Measurements from ENCODE around the gene ZP1.
A peak's percentile ranks its signal among the peaks of the same experiment; 100 is the strongest.
"Not testable (repeated sequence)": the region's sequence is repeated elsewhere in the genome, so short reads cannot be mapped to it uniquely, and the experiment has no call there.

The ZP1 gene, protein sequence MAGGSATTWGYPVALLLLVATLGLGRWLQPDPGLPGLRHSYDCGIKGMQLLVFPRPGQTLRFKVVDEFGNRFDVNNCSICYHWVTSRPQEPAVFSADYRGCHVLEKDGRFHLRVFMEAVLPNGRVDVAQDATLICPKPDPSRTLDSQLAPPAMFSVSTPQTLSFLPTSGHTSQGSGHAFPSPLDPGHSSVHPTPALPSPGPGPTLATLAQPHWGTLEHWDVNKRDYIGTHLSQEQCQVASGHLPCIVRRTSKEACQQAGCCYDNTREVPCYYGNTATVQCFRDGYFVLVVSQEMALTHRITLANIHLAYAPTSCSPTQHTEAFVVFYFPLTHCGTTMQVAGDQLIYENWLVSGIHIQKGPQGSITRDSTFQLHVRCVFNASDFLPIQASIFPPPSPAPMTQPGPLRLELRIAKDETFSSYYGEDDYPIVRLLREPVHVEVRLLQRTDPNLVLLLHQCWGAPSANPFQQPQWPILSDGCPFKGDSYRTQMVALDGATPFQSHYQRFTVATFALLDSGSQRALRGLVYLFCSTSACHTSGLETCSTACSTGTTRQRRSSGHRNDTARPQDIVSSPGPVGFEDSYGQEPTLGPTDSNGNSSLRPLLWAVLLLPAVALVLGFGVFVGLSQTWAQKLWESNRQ

DNA sequence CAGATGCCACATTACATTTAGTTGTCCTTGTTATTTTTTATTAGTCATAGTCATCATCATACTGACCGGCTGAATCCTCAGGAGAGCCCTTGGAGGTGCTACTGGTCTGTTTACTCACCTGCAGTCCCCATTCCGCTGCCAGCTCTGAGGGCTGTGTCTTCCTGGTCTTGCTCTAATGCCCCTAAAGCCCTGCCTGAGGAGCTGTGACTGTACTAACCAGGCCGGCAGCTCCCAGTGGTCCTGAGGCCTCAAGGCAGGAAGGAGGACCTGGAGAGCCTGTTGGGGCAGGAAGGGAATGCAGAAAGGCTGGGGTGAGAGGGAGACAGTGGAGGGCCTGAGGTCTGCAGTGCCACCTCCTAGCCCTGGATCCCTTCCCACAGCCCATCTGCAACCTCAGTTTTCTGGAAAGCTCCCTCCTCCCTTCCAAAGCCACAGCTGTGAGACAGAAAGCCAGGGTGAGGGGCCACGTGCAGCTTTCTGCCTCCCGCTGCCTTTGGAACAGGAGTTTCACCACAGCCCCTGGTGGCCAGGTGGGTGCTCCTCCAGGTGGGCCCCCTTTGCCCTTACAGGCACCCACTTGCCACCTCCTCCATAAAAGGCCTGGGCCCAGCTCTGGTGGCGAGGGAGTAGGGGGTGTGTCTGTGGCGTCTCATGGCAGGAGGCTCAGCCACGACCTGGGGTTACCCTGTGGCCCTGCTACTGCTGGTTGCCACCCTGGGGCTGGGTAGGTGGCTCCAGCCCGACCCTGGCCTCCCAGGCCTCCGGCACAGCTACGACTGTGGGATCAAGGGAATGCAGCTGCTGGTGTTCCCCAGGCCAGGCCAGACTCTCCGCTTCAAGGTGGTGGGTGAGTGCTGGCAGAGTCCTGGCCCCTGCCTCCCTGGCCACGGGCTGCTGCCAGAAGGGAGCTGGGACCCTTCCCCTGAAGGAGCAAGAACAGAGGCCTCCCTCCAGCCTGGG is at the start of gene ZP1:
Gene ZP1, plus strand, starts transcription at position 632 of the 960 bp plus-strand sequence. Its CDS starts 20 bp downstream, at position 652.
- no peak for DNase-seq (ENCODE audit: low spot score)
- no peak for FAIRE-seq

DNA sequence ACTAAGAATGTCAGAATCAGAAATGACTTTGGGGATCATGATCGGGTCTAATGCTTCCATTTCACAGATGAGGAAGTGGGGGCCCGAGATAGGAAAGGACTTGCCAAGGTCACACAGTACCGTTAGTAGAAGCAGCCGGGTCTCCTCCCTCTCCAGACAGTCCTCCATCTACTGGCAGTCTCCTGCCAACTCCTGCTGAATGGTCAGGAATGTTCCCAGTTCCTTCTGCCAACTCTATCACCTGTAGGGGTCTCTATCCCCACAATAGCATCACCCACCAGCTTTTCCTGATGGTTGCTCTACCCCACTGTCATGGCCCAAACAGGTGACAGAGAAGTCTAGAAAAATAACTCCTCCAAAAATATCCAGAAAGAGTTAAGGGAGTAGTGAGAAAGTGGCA is 49.3 kb upstream of the ZP1 start:
- FAIRE-seq, result no peak
- no peak for DNase-seq (ENCODE audit: low spot score)

DNA sequence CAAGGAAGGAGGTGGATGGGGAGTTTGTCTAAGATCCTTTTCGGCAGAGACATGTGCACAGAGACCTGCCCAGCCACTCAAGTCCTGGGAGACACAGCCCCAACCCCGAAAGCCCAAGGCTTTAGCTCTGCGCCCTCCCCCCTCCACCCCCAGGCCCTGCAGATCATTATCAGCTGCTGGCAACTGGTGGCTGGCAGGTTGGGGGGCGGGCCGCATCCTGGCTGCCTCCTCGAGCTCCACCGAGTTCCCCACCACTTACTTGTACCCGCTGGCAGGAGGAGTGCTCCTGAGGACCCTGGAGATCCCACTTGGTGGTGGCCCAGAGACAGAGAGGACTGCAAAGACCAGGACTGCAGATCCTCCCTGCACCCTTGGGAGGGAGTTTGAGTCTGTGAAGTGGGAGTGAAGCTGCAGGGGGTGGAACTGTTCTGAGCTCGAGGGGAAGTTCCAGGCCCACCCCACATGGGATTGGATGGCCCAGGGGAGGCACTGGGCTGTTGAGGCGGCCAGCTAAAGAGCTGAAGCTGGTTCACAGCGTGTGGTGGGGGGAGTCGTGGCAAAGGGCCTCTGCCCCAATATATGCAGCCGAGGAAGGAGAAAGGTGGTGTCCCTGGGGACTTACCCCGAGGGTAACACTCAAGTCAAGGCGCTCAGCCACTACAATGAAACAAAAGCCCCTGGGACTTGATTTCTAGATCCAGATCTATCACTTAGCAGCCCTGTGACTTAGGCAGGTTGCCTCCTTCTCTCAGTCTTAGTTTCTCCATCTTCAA is 45.3 kb upstream of the ZP1 start:
- FAIRE-seq, result no peak
- DNase-seq (ENCODE audit: low spot score), result no peak

DNA sequence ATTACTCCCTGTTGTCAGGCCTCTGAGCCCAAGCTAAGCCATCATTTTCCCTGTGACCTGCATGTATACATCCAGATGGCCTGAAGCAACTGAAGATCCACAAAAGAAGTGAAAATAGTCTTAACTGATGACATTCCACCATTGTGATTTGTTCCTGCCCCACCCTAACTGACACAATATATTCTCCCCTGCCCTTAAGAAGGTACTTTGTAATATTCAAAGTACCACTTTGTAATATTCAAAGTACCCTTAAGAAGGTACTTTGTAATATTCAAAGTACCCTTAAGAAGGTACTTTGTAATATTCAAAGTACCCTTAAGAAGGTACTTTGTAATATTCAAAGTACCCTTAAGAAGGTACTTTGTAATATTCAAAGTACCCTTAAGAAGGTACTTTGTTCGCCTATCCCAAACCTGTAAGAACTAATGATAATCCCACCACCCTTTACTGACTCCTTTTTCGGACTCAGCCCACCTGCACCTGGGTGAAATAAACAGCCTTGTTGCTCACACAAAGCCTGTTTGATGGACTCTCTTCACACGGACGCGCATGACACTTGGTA is 43.5 kb upstream of the ZP1 start:
- FAIRE-seq; DNase-seq (ENCODE audit: low spot score): not testable (repeated sequence)

DNA sequence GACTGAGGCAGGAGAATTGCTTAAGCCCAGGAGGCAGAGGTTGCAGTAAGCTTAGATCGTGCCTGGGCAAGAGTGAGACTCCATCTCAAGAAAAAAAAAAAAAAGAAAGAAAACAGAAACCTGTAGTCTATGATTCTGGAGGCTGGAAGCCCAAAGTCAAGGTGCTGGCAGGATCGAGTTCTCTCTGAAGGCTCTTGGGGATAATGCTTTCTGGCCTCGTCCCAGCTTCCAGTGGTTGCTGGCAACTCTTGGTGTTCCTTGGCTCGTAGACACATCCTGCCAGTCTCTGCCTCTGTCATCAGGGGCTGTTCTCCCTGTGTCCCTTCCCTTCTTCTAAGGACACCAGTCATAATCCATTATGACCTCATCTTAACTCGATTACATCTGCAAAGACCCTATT is 42.2 kb upstream of the ZP1 start:
- no peak for DNase-seq (ENCODE audit: low spot score)
- FAIRE-seq, result no peak

DNA sequence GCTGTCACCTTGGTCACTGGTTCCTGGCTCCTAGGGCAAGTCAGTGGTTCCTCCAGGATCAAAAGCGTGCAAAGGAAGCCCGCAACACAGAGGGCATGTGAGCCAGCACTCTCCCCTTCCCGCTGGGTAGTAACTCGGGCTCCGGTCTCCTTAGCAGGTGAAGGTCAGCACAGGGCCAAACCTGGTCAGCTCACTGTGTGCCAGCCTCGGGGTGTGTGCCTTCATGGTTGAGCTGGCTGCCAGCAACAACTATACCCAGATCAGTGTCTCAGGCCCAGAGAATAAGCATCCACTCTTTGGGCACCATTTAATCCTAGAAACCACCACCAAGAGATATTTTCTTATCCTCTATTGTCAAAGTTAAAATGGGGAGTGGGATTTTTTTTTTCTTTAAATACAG is 41.6 kb upstream of the ZP1 start:
- no peak for FAIRE-seq
- no peak for DNase-seq (ENCODE audit: low spot score)

DNA sequence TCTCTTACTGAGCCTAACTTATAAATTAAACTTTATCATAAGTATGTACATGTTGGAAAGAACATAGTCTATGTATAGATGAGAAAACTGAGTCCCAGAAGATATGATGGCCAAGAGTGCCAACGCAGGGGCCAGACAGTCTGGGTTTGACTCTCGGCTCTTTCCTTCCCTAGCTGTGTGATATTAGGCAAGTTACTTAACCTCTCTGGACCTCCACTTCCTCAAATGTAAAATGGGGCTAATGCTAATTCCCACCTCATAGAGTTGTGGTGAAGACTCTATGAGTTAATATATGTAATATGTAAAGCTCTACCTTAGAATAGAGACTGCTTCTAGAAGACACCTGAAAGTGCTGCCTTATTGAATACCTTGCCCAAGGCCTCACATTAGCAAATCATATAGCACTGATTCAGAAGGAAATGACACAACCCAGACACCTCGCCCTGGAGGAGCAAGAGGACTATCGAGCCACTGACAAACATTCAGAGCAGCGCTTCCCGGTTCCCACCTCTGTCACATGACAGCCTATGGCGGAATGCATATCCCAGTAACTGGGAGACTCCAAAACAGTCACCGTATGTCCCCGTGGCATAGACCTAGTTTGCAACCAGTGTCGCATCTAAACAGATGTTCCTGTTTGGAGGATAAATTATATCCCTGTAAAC is 36.7 kb upstream of the ZP1 start:
- DNase-seq (ENCODE audit: low spot score), result no peak
- FAIRE-seq, result no peak

DNA sequence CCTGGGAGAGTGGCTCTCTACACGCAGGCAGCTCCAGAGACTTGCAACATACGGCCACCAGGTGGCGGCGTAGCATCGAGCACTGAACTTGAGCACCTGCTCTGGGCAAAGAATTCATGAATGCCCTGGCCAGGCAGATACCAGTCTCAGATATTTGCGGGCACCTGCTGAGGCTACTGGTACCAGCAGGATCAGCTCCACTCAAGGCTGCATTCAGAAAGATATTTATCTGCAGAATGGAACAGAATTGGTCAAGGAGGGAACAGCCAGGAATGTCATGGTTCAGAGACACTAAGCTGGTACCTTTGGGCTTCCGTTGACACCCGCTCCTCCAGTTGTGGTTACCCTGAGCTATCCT is 36.2 kb upstream of the ZP1 start:
- DNase-seq (ENCODE audit: low spot score), result peak; percentile 85
- no peak for FAIRE-seq

DNA sequence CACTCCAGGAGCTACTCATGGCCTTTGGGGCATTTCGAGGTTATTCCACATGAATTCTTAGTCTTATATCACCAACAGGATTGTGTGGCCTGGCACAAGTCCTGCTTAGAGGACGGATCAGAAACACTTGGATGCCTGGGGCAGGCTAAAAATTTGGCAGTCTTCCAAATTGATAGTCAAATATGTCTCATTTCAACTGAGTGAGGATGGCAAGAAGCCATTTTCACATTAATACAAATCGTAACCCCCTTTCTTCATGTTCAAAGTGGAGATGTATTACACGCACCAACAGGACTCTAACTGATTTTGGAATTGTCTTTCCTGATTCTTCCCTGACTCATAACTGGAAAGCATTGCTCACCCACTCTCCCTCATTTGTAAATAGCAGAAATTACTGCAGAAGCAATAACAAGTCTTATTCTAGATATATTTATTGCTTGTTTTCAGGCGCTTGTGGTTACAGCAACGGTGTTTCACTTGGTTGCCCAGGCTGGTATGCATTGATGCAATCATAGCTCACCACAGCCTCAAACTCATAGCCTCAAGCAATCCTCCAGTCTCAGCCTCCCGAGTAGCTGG is 35.8 kb upstream of the ZP1 start:
- DNase-seq (ENCODE audit: low spot score), result no peak
- no peak for FAIRE-seq

DNA sequence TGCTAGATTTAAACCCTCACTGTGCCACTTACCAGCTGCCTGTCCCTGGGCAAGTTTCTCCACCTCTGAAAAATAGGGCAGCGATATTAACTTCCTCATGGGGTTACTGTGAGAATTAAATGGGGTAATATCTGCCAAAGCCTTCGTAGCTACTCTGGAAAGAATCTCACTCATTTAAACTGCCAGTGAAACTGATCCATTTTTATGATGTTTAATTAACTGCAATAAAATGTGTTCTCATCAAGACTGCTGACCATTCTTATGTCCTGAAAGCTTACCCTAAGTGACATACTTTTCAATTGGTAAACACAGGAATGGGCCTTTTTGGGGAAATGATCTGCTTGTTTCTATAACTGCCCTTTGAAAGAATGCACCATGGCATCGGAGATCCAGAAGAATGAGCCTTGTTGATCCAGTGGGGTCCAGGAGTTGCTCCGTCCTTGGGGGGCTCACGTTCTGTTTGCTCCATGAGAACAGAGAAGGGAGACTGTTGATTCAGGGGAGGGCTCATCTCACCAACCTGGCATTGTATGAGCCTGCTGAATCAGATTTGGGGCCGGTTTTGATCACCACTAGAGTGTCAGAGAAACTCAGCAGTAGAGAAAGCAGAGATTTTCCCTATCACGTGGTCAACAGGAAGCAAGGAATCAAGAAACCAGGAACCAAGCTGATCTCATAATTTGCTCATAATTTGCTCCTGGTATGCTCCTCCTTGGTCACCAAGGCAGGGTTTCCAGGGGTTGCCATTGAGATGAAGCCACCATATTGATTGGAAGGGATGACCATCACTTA is 32.4 kb upstream of the ZP1 start:
- FAIRE-seq (no peak), DNase-seq (ENCODE audit: low spot score) (no peak)

DNA sequence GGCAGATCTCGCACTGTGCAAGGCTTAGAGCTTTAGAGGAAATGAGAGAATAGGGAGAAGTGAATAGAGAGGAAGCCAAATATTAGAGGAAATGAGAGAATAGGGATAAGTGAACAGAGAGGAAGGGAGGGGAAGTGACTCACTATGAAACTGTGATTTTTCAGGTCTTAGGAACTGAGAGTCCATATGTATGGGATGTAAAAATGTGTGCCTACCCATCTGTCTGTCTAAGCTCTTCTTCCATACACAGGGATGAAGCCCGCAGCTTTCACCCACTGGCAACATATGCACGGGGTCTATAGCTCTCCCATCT is 31.9 kb upstream of the ZP1 start:
- FAIRE-seq (no peak), DNase-seq (ENCODE audit: low spot score) (no peak)

DNA sequence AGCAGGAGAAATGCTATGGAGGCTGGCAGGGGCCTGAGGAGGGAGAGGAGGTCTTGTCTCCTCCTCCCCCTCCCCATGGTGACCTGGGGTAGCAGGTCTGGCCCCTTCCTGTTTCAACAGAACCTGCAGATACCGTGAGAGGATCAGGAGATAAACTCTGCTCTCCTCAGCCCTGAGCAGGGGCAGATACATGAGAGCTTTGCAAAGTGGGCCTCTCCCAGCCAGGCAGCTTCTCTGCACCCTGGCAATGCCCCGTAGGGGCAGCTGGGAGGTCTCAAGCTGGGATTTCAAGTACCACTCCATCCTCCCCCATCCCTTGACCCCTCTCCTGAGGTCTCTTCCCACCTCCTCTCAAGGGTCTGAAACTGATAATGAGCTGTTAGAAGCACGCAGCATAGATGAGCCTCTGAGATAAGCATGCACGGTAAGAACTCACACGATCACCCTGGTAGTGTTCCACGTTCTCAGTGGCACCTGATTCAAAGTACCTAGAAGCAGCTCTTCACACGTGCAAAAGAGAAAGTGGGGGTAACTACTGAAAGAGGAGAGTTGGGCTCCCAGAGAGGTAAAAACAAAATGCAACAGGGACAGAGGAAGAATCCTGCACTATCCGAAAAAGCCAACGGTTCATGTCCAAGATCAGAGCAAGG is 30.4 kb upstream of the ZP1 start:
- DNase-seq (ENCODE audit: low spot score), result no peak
- no peak for FAIRE-seq

DNA sequence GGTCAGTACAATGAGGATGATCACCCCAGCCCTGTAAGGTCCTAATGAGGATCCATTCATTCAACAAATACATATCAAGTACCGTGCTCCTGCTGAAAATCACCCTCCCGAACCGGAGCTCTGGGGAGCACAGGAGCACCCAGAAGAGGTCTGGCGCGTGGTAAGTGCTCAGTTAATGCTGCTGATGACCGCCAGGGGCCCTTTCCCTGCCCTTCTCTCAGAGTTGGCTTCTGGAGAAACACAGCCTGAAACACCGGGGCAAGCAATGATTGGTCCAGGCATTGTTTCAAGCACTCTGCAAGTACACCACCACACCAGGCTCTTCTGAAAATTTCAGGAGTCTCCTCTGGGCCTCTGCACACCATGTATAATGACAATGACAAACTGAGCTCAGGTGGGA is 29.2 kb upstream of the ZP1 start:
- FAIRE-seq, result no peak
- no peak for DNase-seq (ENCODE audit: low spot score)

DNA sequence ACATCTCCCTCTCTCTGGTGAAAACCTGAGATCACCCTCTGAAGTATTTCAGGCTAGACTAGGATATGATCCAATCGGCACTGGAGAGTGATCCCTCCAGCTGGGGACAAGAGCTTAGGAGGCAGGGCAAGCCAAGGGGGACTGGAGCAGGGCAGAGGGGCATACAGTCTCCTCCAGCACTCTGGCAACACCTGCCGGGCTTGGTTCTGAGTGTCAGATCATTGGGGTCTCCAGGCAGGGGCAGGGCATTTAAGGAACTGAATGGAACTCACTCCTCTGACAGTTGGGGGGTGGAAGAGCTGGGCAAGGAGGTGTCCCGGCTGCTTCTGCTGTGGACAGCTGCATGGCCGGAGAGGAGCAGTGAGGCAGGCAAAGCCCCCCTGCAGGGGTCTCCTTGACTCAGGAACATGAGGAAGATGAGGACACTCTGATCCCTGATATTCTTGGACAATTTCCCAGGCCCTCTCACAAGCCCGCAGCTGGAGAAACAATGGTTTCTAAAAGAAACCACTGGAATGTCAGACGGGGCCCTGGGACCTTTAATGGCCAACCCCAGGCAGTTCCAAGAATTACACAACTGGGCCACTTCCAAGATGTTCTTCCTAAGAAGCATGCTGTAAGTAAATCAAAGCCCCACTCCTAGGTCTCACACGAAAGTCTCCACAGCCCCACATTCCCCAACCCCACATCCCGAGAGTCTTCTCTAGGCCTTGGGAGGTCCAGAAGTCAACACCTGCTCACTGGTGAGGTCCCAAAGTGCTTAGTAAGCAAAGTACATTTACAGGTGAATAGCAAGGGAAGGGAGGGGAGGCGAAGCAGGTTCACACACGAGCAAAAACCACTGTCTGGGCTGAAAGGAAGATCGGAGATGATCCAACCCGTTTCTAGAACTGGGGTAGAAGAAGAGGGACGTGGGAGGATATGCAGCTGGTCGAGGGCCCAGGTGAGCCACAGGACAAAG is 26.6 kb upstream of the ZP1 start:
- DNase-seq (ENCODE audit: low spot score) (peak; percentile 69), FAIRE-seq (no peak)

DNA sequence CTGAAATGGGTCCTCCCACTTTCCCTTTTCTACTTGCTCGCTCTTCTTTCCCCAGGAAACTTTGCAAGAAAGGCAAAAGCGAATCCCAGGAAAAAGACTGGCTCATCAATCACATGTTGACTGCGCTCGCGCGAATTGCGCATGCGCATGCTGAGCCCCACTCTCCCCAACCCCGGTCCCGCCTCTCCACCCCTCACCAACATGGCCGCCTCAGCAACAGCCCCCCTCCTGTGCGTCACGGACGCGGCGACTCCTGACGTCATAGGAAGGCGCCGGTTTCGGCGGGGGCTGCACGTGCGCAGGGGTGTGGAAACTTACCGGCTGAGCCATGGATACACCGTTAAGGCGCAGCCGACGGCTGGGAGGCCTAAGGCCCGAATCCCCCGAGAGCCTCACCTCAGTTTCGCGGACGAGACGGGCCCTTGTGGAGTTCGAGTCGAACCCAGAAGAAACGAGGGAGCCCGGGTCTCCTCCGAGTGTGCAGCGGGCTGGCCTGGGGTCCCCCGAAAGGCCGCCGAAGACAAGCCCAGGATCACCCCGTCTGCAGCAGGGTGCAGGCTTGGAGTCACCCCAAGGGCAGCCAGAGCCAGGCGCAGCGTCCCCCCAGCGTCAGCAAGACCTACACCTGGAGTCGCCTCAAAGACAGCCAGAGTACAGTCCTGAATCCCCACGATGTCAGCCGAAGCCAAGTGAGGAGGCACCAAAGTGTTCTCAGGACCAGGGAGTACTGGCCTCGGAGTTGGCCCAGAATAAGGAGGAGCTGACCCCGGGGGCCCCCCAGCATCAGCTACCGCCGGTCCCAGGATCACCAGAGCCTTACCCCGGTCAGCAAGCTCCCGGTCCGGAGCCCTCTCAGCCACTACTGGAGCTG is 25.3 kb upstream of the ZP1 start, which contains the start of gene CCDC86:
Gene CCDC86, plus strand, starts transcription at position 317 of the 871 bp plus-strand sequence. Its CDS starts 12 bp downstream, at position 329.
- FAIRE-seq (peak; percentile 91), DNase-seq (ENCODE audit: low spot score) (peak; percentile 99)

Measured in urothelium cell line (cell line).